ENCODE data around the gene GLP2R. TPM values are rescaled to one million over a fixed set of nuclear protein-coding genes. Genes with fewer than 3 reads are reported as not detected.
A peak's percentile ranks its signal among the peaks of the same experiment; 100 is the strongest.

Gene GLP2R
- total RNA-seq, 1 donor = not detected

GRCh38 chr17:9924735-9925191 is 99.0 kb downstream of the GLP2R start:
- H3K79me2 ChIP-seq (ENCODE audit: insufficient read depth, low read length) = no peaks in the 10 kb centered on the region
- H3K4me2 ChIP-seq (ENCODE audit: insufficient read depth, low read length) = no peak overlapping the region
- no peaks in the 10 kb centered on the region for H3K36me3 ChIP-seq (ENCODE audit: insufficient read depth, low read length)
- no peaks in the 10 kb centered on the region for H4K20me1 ChIP-seq (ENCODE audit: insufficient read depth, low read length)
- H2AFZ ChIP-seq (ENCODE audit: low read length) = peak overlapping the region; percentile 76
- peak; percentile 80 for DNase-seq (ENCODE audit: insufficient read length, low spot score, missing footprints)
- no peak overlapping the region for H3K27ac ChIP-seq (ENCODE audit: low read depth, low read length)
- H3K27me3 ChIP-seq (ENCODE audit: insufficient read depth, low read length) = no peaks in the 10 kb centered on the region
- H3K9me3 ChIP-seq (ENCODE audit: low read depth, low read length) = no peaks in the 10 kb centered on the region
- no peaks in the 10 kb centered on the region for H3K4me1 ChIP-seq (ENCODE audit: insufficient read depth, low read length)
- no peak overlapping the region for H3K4me3 ChIP-seq (ENCODE audit: insufficient read depth, low read length)
- peak; percentile 81 for TF ChIP-seq CTCF (IDR thresholded peaks at IDR 0.05; ENCODE audit: extremely low read depth, low read depth, low read length)

GRCh38 chr17:9925457-9925856 is 99.7 kb downstream of the GLP2R start:
- Histone ChIP-seq H3K4me2 (ENCODE audit: insufficient read depth, low read length) (no peak overlapping the region), H3K4me3 (ENCODE audit: insufficient read depth, low read length) (no peak overlapping the region), H4K20me1 (ENCODE audit: insufficient read depth, low read length) (no peaks in the 10 kb centered on the region), H3K9me3 (ENCODE audit: low read depth, low read length) (no peaks in the 10 kb centered on the region), H3K79me2 (ENCODE audit: insufficient read depth, low read length) (no peaks in the 10 kb centered on the region), H3K4me1 (ENCODE audit: insufficient read depth, low read length) (no peaks in the 10 kb centered on the region), H3K36me3 (ENCODE audit: insufficient read depth, low read length) (no peaks in the 10 kb centered on the region), H3K27ac (ENCODE audit: low read depth, low read length) (no peak overlapping the region), H3K27me3 (ENCODE audit: insufficient read depth, low read length) (no peaks in the 10 kb centered on the region), H2AFZ (ENCODE audit: low read length) (no peak overlapping the region)
- no peak for TF ChIP-seq CTCF (IDR thresholded peaks at IDR 0.05; ENCODE audit: extremely low read depth, low read depth, low read length)
- no peak for DNase-seq (ENCODE audit: insufficient read length, low spot score, missing footprints)

- no peak for TF ChIP-seq CTCF (IDR thresholded peaks at IDR 0.05; ENCODE audit: extremely low read depth, low read depth, low read length)
- H2AFZ ChIP-seq (ENCODE audit: low read length) = no peak overlapping the region
- H3K4me2 ChIP-seq (ENCODE audit: insufficient read depth, low read length) = no peak overlapping the region
- H3K36me3 ChIP-seq (ENCODE audit: insufficient read depth, low read length) = no peaks in the 10 kb centered on the region
- H3K9me3 ChIP-seq (ENCODE audit: low read depth, low read length) = no peaks in the 10 kb centered on the region
- no peak overlapping the region for H3K27ac ChIP-seq (ENCODE audit: low read depth, low read length)
- no peak overlapping the region for H3K4me3 ChIP-seq (ENCODE audit: insufficient read depth, low read length)
- no peaks in the 10 kb centered on the region for H4K20me1 ChIP-seq (ENCODE audit: insufficient read depth, low read length)
- peak; percentile 48 for DNase-seq (ENCODE audit: insufficient read length, low spot score, missing footprints)
- H3K79me2 ChIP-seq (ENCODE audit: insufficient read depth, low read length) = no peaks in the 10 kb centered on the region
- no peaks in the 10 kb centered on the region for H3K27me3 ChIP-seq (ENCODE audit: insufficient read depth, low read length)
- no peaks in the 10 kb centered on the region for H3K4me1 ChIP-seq (ENCODE audit: insufficient read depth, low read length)
Observed at GRCh38 chr17:9926150-9926804, 100.6 kb downstream of the GLP2R start.

GRCh38 chr17:9928601-9929333 is 103.0 kb downstream of the GLP2R start:
- no peak for DNase-seq (ENCODE audit: insufficient read length, low spot score, missing footprints)
- Histone ChIP-seq H3K4me1 (ENCODE audit: insufficient read depth, low read length) (no peaks in the 10 kb centered on the region), H3K4me2 (ENCODE audit: insufficient read depth, low read length) (no peak overlapping the region), H2AFZ (ENCODE audit: low read length) (no peak overlapping the region), H3K27me3 (ENCODE audit: insufficient read depth, low read length) (no peaks in the 10 kb centered on the region), H3K36me3 (ENCODE audit: insufficient read depth, low read length) (no peaks in the 10 kb centered on the region), H3K9me3 (ENCODE audit: low read depth, low read length) (no peaks in the 10 kb centered on the region), H3K4me3 (ENCODE audit: insufficient read depth, low read length) (no peak overlapping the region), H3K27ac (ENCODE audit: low read depth, low read length) (no peak overlapping the region), H4K20me1 (ENCODE audit: insufficient read depth, low read length) (no peaks in the 10 kb centered on the region), H3K79me2 (ENCODE audit: insufficient read depth, low read length) (no peaks in the 10 kb centered on the region)
- TF ChIP-seq CTCF (IDR thresholded peaks at IDR 0.05; ENCODE audit: extremely low read depth, low read depth, low read length) = peak; percentile 37

Data from osteoblast (primary cell).